Endodermal cell (in vitro differentiated cells): ENCODE data around the gene AQP12B. TPM values are rescaled to one million over a fixed set of nuclear protein-coding genes. Genes with fewer than 3 reads are reported as not detected.

Source experiments
- DNase-seq: peaks from one replicate; pipeline ENCODE4 v3.0.0-alpha.2; 2017
- H3K27ac ChIP-seq: 2 replicates; pipeline ENCODE4 v1.5.1; 2013; ENCODE audit warnings: mild to moderate bottlenecking, low read depth, low read length, moderate library complexity
- H3K27me3 ChIP-seq: 2 replicates; pipeline ENCODE4 v1.6.1; 2013; ENCODE audit warnings: mild to moderate bottlenecking, low read length, moderate library complexity; ENCODE audit not compliant: insufficient read depth, control insufficient read depth, poor library complexity, severe bottlenecking
- H3K36me3 ChIP-seq: 2 replicates; pipeline ENCODE4 v1.7.0; 2013; ENCODE audit warnings: mild to moderate bottlenecking, low read length, moderate library complexity; ENCODE audit not compliant: control insufficient read depth, insufficient read depth
- H3K4me1 ChIP-seq: one replicate; pipeline ENCODE4 v1.7.0; 2013; ENCODE audit warnings: low read length; ENCODE audit not compliant: control insufficient read depth, insufficient read depth
- H3K4me3 ChIP-seq: 2 replicates; pipeline ENCODE4 v1.5.1; 2013; ENCODE audit warnings: mild to moderate bottlenecking, low read length, moderate library complexity
- H3K9ac ChIP-seq: 2 replicates; pipeline ENCODE4 v1.6.1; 2013; ENCODE audit warnings: mild to moderate bottlenecking, low read length, moderate library complexity; ENCODE audit not compliant: poor library complexity, severe bottlenecking; ENCODE audit errors: extremely low read depth
- H3K9me3 ChIP-seq: 2 replicates; pipeline ENCODE4 v1.6.1; 2013; ENCODE audit warnings: mild to moderate bottlenecking, low read length, moderate library complexity; ENCODE audit not compliant: control insufficient read depth
- H3K27ac Mint-ChIP-seq: 2 replicates; pipeline ENCODE4 v1.8.0; 2020; ENCODE audit warnings: mixed read lengths
- H3K27me3 Mint-ChIP-seq: 2 replicates; pipeline ENCODE4 v1.8.0; 2021; ENCODE audit warnings: mild to moderate bottlenecking, mixed read lengths; ENCODE audit not compliant: insufficient read depth
- H3K36me3 Mint-ChIP-seq: 2 replicates; pipeline ENCODE4 v1.8.0; 2020; ENCODE audit warnings: low read depth, mixed read lengths
- H3K4me1 Mint-ChIP-seq: 2 replicates; pipeline ENCODE4 v1.8.0; 2020; ENCODE audit warnings: mixed read lengths
- H3K4me3 Mint-ChIP-seq: 2 replicates; pipeline ENCODE4 v1.8.0; 2020; ENCODE audit warnings: mild to moderate bottlenecking, moderate library complexity, mixed read lengths
- H3K9me3 Mint-ChIP-seq: 2 replicates; pipeline ENCODE4 v1.8.0; 2020; ENCODE audit warnings: mild to moderate bottlenecking, mixed read lengths
- WGBS, 2 experiments: methylation state at CpG; one replicate each; pipeline versions ENCODE4 v1.1.5 to v1.1.7; 2013; ENCODE audit warnings: missing lambda C conversion rate in 2 of 2, mixed read lengths in 1 of 2; ENCODE audit not compliant: insufficient coverage in 1 of 2, insufficient read length in 1 of 2; 5-methylcytosine and 5-hydroxymethylcytosine counted together
- total RNA-seq, 2 donors: library from RNA; stranded (reverse); fragmentation: NEBNext Ultra II Directional in 1 of 2; extraction: Animal tissue kit (Norgen Biotek cat#: 25700) in 1 of 2; gene quantifications; 2 replicates in 1 of 2; 3 replicates in 1 of 2; pipeline ENCODE4 v1.2.1, GENCODE V29; 2021
- TF ChIP-seq, protein P1 (sequence below): fragments of 200-600 bp; sonication (generic); conservative IDR thresholded peaks from 2 replicates; pipeline ENCODE4 v1.5.0; 2021; ENCODE audit warnings: antibody characterized with exemption, mild to moderate bottlenecking

AQP12B gene
- total RNA-seq, 2 donors from 2014 or later, result not detected

DNA sequence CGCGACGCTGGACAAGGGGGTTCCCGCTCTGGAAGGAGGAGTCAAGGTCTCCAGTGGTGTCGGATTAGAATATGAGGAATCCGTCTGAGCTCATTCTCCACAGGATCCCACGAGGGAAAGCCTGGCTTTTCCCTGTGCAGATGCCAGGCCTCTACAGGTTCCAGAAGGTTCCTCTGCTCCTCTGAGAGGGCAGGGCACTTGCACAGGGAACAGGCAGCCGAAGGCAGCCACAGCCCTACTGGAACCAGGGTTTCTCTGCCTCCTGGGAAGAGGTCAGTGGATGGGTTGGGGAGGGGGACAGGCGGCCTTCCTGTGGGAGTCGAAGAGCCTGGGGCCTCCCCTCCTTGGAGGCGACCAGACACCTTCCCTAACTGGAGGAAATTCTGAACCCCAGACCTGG lies 7.3 kb upstream of the AQP12B start:
- no peak overlapping the region for H3K9ac ChIP-seq
- H3K27me3 ChIP-seq, result no peaks in the 10 kb centered on the region
- WGBS, 2 experiments, result 84 to 86% methylated on average over 5 to 11 of the region's 11 CpGs
- DNase-seq, result peak; percentile 35
- no peak overlapping the region for H3K27ac ChIP-seq
- Mint-ChIP-seq H3K4me3 (no peak overlapping the region), H3K4me1 (peaks cover 6% of the 10 kb centered on the region), H3K27ac (no peak overlapping the region), H3K9me3 (no peaks in the 10 kb centered on the region), H3K36me3 (no peaks in the 10 kb centered on the region), H3K27me3 (no peaks in the 10 kb centered on the region)
- H3K4me3 ChIP-seq, result no peak overlapping the region
- no peaks in the 10 kb centered on the region for H3K4me1 ChIP-seq
- TF ChIP-seq, protein P1, sequence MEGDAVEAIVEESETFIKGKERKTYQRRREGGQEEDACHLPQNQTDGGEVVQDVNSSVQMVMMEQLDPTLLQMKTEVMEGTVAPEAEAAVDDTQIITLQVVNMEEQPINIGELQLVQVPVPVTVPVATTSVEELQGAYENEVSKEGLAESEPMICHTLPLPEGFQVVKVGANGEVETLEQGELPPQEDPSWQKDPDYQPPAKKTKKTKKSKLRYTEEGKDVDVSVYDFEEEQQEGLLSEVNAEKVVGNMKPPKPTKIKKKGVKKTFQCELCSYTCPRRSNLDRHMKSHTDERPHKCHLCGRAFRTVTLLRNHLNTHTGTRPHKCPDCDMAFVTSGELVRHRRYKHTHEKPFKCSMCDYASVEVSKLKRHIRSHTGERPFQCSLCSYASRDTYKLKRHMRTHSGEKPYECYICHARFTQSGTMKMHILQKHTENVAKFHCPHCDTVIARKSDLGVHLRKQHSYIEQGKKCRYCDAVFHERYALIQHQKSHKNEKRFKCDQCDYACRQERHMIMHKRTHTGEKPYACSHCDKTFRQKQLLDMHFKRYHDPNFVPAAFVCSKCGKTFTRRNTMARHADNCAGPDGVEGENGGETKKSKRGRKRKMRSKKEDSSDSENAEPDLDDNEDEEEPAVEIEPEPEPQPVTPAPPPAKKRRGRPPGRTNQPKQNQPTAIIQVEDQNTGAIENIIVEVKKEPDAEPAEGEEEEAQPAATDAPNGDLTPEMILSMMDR, result no peak
- no peaks in the 10 kb centered on the region for H3K36me3 ChIP-seq
- H3K9me3 ChIP-seq, result no peaks in the 10 kb centered on the region

DNA sequence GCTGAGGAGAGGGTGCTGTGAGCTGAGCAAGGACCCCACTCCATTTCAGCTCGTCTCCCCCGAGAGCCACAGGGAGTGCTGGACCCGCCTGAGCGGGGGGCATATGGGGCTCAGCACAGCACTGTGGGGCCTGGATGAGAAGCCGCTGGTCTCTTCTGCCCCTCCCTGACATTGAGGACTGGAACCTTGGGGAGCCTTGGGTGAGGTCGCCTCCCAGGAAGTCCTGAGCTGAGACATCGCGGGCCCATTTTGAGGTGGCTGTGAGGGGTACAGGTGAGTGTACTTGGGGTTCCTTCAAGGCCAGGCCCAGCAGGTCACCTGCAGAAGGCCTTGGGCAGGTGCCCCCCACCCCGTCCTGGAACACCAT lies 5.9 kb upstream of the AQP12B start:
- Mint-ChIP-seq H3K36me3 (no peaks in the 10 kb centered on the region), H3K4me3 (no peak overlapping the region), H3K27me3 (no peaks in the 10 kb centered on the region), H3K27ac (no peak overlapping the region), H3K4me1 (peaks cover 6% of the 10 kb centered on the region), H3K9me3 (no peaks in the 10 kb centered on the region)
- Histone ChIP-seq H3K4me1 (no peaks in the 10 kb centered on the region), H3K9ac (no peak overlapping the region), H3K9me3 (no peaks in the 10 kb centered on the region), H3K4me3 (no peak overlapping the region), H3K36me3 (no peaks in the 10 kb centered on the region), H3K27me3 (no peaks in the 10 kb centered on the region), H3K27ac (no peak overlapping the region)
- no peak for DNase-seq
- 96 to 100% methylated on average over 3 to 9 of the region's 9 CpGs for WGBS, 2 experiments
- TF ChIP-seq, protein P1, result no peak

DNA sequence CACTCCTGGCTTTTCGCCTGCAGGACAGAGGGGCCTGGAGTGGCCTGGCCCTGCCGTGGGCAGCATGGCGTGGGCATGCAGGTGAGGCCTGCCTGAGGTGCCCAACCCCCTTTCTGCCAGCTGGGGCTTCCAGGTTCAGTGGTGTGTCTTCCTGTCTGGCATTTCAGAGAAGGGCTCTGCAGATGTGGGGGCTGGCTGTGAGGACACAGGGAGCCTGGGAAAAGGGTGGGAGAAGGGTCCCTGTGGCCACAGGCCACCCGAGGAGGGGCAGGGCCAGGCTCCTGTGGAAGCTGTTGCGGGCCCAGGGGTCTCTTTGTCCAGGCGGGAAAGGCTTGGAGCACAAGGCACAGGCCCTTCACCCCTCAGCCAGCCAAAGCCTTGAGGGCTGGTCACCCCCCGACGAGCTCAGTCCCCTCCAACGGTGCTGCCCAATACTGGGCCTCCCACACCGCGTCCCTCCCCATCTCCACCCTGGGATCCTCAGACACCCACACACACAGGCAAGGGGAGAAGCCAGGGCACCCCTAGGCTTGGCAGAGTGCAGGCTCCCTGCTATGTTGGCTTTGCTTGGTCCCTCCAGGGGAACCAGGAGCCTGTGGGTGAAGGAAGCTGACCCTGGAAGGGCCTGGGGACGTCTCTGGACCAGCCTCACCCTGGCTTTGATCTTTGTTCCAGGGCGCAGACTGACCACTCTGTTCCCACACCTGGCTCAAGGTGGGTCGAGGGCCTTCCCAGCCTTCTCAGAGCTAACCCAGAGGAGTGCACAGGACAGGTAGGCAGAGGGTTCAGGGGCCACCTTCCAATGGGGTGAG lies 5.3 kb upstream of the AQP12B start:
- H3K9me3 ChIP-seq, result no peaks in the 10 kb centered on the region
- H3K4me1 ChIP-seq, result no peaks in the 10 kb centered on the region
- TF ChIP-seq, protein P1, result no peak
- 89 to 92% methylated on average over 5 to 14 of the region's 14 CpGs for WGBS, 2 experiments
- Mint-ChIP-seq H3K9me3 (no peaks in the 10 kb centered on the region), H3K27me3 (no peaks in the 10 kb centered on the region), H3K4me1 (peaks cover 6% of the 10 kb centered on the region), H3K36me3 (no peaks in the 10 kb centered on the region), H3K27ac (no peak overlapping the region), H3K4me3 (no peak overlapping the region)
- no peak overlapping the region for H3K4me3 ChIP-seq
- no peak overlapping the region for H3K27ac ChIP-seq
- DNase-seq, result peak; percentile 41
- H3K9ac ChIP-seq, result no peak overlapping the region
- no peaks in the 10 kb centered on the region for H3K36me3 ChIP-seq
- H3K27me3 ChIP-seq, result no peaks in the 10 kb centered on the region
